Measurements from ENCODE around the gene ZNF547.

GRCh38 chr19:57320180-57321084 lies 42.9 kb upstream of the ZNF547 start, which contains the start of gene ZNF543:
- TF ChIP-seq, protein P1, sequence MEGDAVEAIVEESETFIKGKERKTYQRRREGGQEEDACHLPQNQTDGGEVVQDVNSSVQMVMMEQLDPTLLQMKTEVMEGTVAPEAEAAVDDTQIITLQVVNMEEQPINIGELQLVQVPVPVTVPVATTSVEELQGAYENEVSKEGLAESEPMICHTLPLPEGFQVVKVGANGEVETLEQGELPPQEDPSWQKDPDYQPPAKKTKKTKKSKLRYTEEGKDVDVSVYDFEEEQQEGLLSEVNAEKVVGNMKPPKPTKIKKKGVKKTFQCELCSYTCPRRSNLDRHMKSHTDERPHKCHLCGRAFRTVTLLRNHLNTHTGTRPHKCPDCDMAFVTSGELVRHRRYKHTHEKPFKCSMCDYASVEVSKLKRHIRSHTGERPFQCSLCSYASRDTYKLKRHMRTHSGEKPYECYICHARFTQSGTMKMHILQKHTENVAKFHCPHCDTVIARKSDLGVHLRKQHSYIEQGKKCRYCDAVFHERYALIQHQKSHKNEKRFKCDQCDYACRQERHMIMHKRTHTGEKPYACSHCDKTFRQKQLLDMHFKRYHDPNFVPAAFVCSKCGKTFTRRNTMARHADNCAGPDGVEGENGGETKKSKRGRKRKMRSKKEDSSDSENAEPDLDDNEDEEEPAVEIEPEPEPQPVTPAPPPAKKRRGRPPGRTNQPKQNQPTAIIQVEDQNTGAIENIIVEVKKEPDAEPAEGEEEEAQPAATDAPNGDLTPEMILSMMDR (conservative IDR thresholded peaks at IDR 0.05) = no peak
- TF ChIP-seq EZH2 (IDR thresholded peaks at IDR 0.05; ENCODE audit: low read depth) = no peak
